ENCODE data around the gene MAPK1IP1L. TPM values are rescaled to one million over a fixed set of nuclear protein-coding genes. Genes with fewer than 3 reads are reported as not detected.

MAPK1IP1L gene
- total and polyA plus RNA-seq, 2 of the 8 experiments (the other 6 are each of a cell fraction or from before 2014, with no cell fraction given): 111 to 228 TPM

DNA sequence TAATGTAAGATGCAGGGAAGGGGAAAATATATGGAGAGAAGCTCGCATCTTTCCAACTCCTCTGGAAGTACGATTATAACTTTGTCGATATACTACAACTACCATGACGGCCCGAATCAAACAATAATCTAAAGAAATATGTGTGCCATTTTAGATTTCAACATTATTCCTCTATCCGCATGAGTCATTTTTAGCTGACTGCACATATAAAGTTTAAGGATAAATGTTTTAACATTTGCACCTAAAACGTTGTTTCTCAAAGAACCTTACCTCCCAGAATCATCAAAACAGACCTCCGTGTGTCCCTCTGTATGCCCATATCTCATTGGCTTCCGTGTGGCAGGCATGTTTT lies 25.0 kb upstream of the MAPK1IP1L start:
- Histone ChIP-seq H4K5ac (ENCODE audit: insufficient read length, low read depth, low read length) (peak overlapping the region; percentile 33), H4K20me1 (replicated peaks in 1 of 2; ENCODE audit: control insufficient read depth in 1 of 2, insufficient read depth in 2 of 2, low read length in 2 of 2) (no peaks in the 10 kb centered on the region), H4K91ac (replicated peaks; ENCODE audit: insufficient read length, low read length) (no peak overlapping the region), H2BK15ac (ENCODE audit: low read length) (no peak overlapping the region), H3K27me3 (replicated peaks in 1 of 4; ENCODE audit: control insufficient read depth in 3 of 4, extremely low read depth in 1 of 4, insufficient read depth in 3 of 4, low read length in 3 of 4) (no peaks in the 10 kb centered on the region), H3K27ac (ENCODE audit: low read depth, low read length) (peak overlapping the region; percentile 97), H2BK120ac (replicated peaks; ENCODE audit: low read depth, low read length) (no peak overlapping the region), H3K4me1 (replicated peaks in 1 of 4; ENCODE audit: control insufficient read depth in 3 of 4, insufficient read depth in 4 of 4, low read length in 3 of 4) (peaks cover 0 to 10% (median 1%) of the 10 kb centered on the region in 4 experiments; a peak in 3 of 7 replicates), H4K8ac (ENCODE audit: extremely low read depth, insufficient read depth, low read length) (no peak overlapping the region), H2BK12ac (ENCODE audit: low read depth, low read length) (no peak overlapping the region; the same call in 1 of the 2 replicates), H3K23ac (ENCODE audit: insufficient read length) (no peak overlapping the region), H2AFZ (ENCODE audit: low read length) (no peak overlapping the region), H3K36me3 (ENCODE audit: control insufficient read depth in 2 of 4, insufficient read depth in 4 of 4, low read length in 3 of 4) (peaks cover 3 to 28% (median 11%) of the 10 kb centered on the region in 4 experiments; a peak in 4 of 8 replicates), H3K9me3 (ENCODE audit: insufficient read depth in 2 of 2, low read depth in 1 of 2, low read length in 1 of 2) (no peaks in the 10 kb centered on the region), H3K4me3 (ENCODE audit: extremely low read depth in 1 of 4, insufficient read depth in 2 of 4, low read depth in 3 of 4, low read length in 4 of 4) (peak overlapping the region; percentile 89 to 96 (median 94)), H3K9ac (replicated peaks in 1 of 4; ENCODE audit: extremely low read depth in 1 of 4, low read depth in 3 of 4, low read length in 3 of 4) (peak overlapping the region; percentile 95 to 98 (median 97)), H3K18ac (ENCODE audit: extremely low read depth, low read length) (no peak overlapping the region), H3K4me2 (ENCODE audit: insufficient read depth in 1 of 2, low read depth in 2 of 2, low read length in 2 of 2) (peak overlapping the region; percentile 70 to 97), H2AK5ac (ENCODE audit: low read depth, low read length) (no peak overlapping the region), H3K56ac (replicated peaks; ENCODE audit: insufficient read length, low read depth, low read length) (no peak overlapping the region), H3K14ac (ENCODE audit: insufficient read length) (no peak overlapping the region), H2BK20ac (ENCODE audit: low read length) (no peak overlapping the region), H3K4ac (replicated peaks; ENCODE audit: insufficient read length, low read depth, low read length) (no peak overlapping the region), H3K79me2 (ENCODE audit: control insufficient read depth in 1 of 2, insufficient read depth in 2 of 2, low read length in 2 of 2) (peaks cover 18 to 86% of the 10 kb centered on the region in 2 experiments; a peak in 3 of 4 replicates), H3K23me2 (ENCODE audit: low read depth, low read length) (peaks cover 7% of the 10 kb centered on the region), H3K79me1 (ENCODE audit: low read depth, low read length) (no peaks in the 10 kb centered on the region), H2BK5ac (ENCODE audit: low read depth, low read length) (peak overlapping the region; percentile 96; the same call in 1 of the 2 replicates)
- DNase-seq (ENCODE audit: low read depth in 1 of 2, low spot score in 2 of 2): no peak
- ChIA-PET CTCF (ENCODE audit: partially characterized antibody) (interaction anchor here (1.1 to 2.9 kb wide), 3 partner anchors 10 to 37 kb away, joined by 3 to 22 read pairs (median 3); partner anchors contain the start of gene MAPK1IP1L), POLR2A (ENCODE audit: partially characterized antibody) (interaction anchor here (0.6 to 8.5 kb wide), 24 partner anchors 8 to 341 kb away, joined by 3 to 101 read pairs (median 6); partner anchors contain the start of genes DLGAP5, GCH1 and MAPK1IP1L)
- no peak for FAIRE-seq
- WGBS, 2 experiments (ENCODE audit: extremely low coverage in 1 of 2, insufficient coverage in 1 of 2, insufficient read length in 1 of 2, insufficient replicate concordance in 2 of 2, low coverage in 1 of 2, low lambda C conversion rate in 2 of 2, missing lambda C conversion rate in 1 of 2): 8% methylated on average over 9 of the region's 9 CpGs; no CpG with 5 or more reads in 1 of the 2 experiments

All from H1 (cell line).